ENCODE measurements around the gene IRGQ. TPM values are rescaled to one million over a fixed set of nuclear protein-coding genes. Genes with fewer than 3 reads are reported as not detected.

IRGQ gene
- total and polyA plus RNA-seq, 2 experiments from 2014 or later, result 9.6 to 26.2 TPM

- no peaks in the 10 kb centered on the region for H3K27me3 ChIP-seq
- H3K36me3 ChIP-seq (replicated peaks; ENCODE audit: insufficient read depth, low read depth), result no peaks in the 10 kb centered on the region
These were observed 35.2 kb downstream of the IRGQ start for GRCh38 chr19:43560687-43561086.

GRCh38 chr19:43555185-43555770, 40.7 kb downstream of the IRGQ start:
- Histone ChIP-seq H3K9me2 (replicated peaks; ENCODE audit: insufficient read depth) (no peaks in the 10 kb centered on the region), H3K4me2 (no peak overlapping the region), H3K27ac (no peak overlapping the region), H3K27me3 (no peaks in the 10 kb centered on the region), H2AFZ (no peak overlapping the region), H3K4me3 (no peak overlapping the region), H4K20me1 (ENCODE audit: insufficient read depth, poor library complexity, severe bottlenecking) (no peaks in the 10 kb centered on the region), H3K79me2 (no peaks in the 10 kb centered on the region), H3K9me3 (ENCODE audit: low read depth) (no peaks in the 10 kb centered on the region), H3K36me3 (replicated peaks; ENCODE audit: insufficient read depth, low read depth) (no peaks in the 10 kb centered on the region), H3K4me1 (ENCODE audit: insufficient read depth) (no peaks in the 10 kb centered on the region)
- WGBS (ENCODE audit: low lambda C conversion rate, missing lambda C conversion rate), result 44% methylated on average over 8 of the region's 8 CpGs
- peak; percentile 83 for DNase-seq (ENCODE audit: low spot score)
- TF ChIP-seq EZH2phosphoT487 (IDR thresholded peaks at IDR 0.05; ENCODE audit: low read depth, severe bottlenecking, unreplicated experiment), result no peak
- TF ChIP-seq EZH2 (IDR thresholded peaks at IDR 0.05; ENCODE audit: borderline replicate concordance), result no peak
- peak; percentile 63 for TF ChIP-seq CTCF (IDR thresholded peaks at IDR 0.05; ENCODE audit: poor library complexity)

More at GRCh38 chr19:43560687-43561086, 35.2 kb downstream of the IRGQ start:
- no peaks in the 10 kb centered on the region for H3K4me1 ChIP-seq (ENCODE audit: insufficient read depth)
- no peak for DNase-seq (ENCODE audit: low spot score)
- no peak overlapping the region for H3K4me3 ChIP-seq
- no peaks in the 10 kb centered on the region for H3K9me3 ChIP-seq (ENCODE audit: low read depth)
- H4K20me1 ChIP-seq (ENCODE audit: insufficient read depth, poor library complexity, severe bottlenecking), result no peaks in the 10 kb centered on the region
- no peaks in the 10 kb centered on the region for H3K9me2 ChIP-seq (replicated peaks; ENCODE audit: insufficient read depth)
- no peak overlapping the region for H3K4me2 ChIP-seq
- TF ChIP-seq EZH2 (IDR thresholded peaks at IDR 0.05; ENCODE audit: borderline replicate concordance) (no peak), CTCF (IDR thresholded peaks at IDR 0.05; ENCODE audit: poor library complexity) (no peak)
- H3K27ac ChIP-seq, result no peak overlapping the region
- peaks cover 3% of the 10 kb centered on the region for H3K79me2 ChIP-seq
- WGBS (ENCODE audit: low lambda C conversion rate, missing lambda C conversion rate), result 78% methylated on average over 6 of the region's 6 CpGs
- no peak overlapping the region for H2AFZ ChIP-seq

- H3K4me1 ChIP-seq (ENCODE audit: insufficient read depth), result no peaks in the 10 kb centered on the region
- TF ChIP-seq EZH2 (IDR thresholded peaks at IDR 0.05; ENCODE audit: borderline replicate concordance), result no peak
- 96% methylated on average over 15 of the region's 15 CpGs for WGBS (ENCODE audit: low lambda C conversion rate, missing lambda C conversion rate)
- H3K27ac ChIP-seq, result no peak overlapping the region
- H3K36me3 ChIP-seq (replicated peaks; ENCODE audit: insufficient read depth, low read depth), result no peaks in the 10 kb centered on the region
- H4K20me1 ChIP-seq (ENCODE audit: insufficient read depth, poor library complexity, severe bottlenecking), result no peaks in the 10 kb centered on the region
- no peak overlapping the region for H3K4me3 ChIP-seq
- H2AFZ ChIP-seq, result no peak overlapping the region
- no peaks in the 10 kb centered on the region for H3K79me2 ChIP-seq
- no peak for DNase-seq (ENCODE audit: low spot score)
- H3K9me3 ChIP-seq (ENCODE audit: low read depth), result no peaks in the 10 kb centered on the region
- no peaks in the 10 kb centered on the region for H3K27me3 ChIP-seq
- no peaks in the 10 kb centered on the region for H3K9me2 ChIP-seq (replicated peaks; ENCODE audit: insufficient read depth)
- no peak overlapping the region for H3K4me2 ChIP-seq
These were observed 41.5 kb downstream of the IRGQ start for GRCh38 chr19:43554317-43554895.

GRCh38 chr19:43553656-43554055, 42.3 kb downstream of the IRGQ start:
- TF ChIP-seq CTCF (IDR thresholded peaks at IDR 0.05; ENCODE audit: poor library complexity) (no peak), EZH2phosphoT487 (IDR thresholded peaks at IDR 0.05; ENCODE audit: low read depth, severe bottlenecking, unreplicated experiment) (no peak)
- Histone ChIP-seq H3K36me3 (replicated peaks; ENCODE audit: insufficient read depth, low read depth) (no peaks in the 10 kb centered on the region), H3K9me2 (replicated peaks; ENCODE audit: insufficient read depth) (no peaks in the 10 kb centered on the region), H3K4me1 (ENCODE audit: insufficient read depth) (no peaks in the 10 kb centered on the region), H3K4me2 (no peak overlapping the region), H3K27me3 (no peaks in the 10 kb centered on the region), H3K27ac (no peak overlapping the region), H3K9me3 (ENCODE audit: low read depth) (no peaks in the 10 kb centered on the region), H4K20me1 (ENCODE audit: insufficient read depth, poor library complexity, severe bottlenecking) (no peaks in the 10 kb centered on the region), H3K4me3 (no peak overlapping the region), H2AFZ (no peak overlapping the region), H3K79me2 (no peaks in the 10 kb centered on the region)
- WGBS (ENCODE audit: low lambda C conversion rate, missing lambda C conversion rate), result 95% methylated on average over 4 of the region's 4 CpGs
- DNase-seq (ENCODE audit: low spot score), result no peak
